ENCODE results near the gene COL18A1.

- TF ChIP-seq EZH2 (IDR thresholded peaks at IDR 0.05; ENCODE audit: borderline replicate concordance, low read depth, low read length, severe bottlenecking) (no peak), CTCF (IDR thresholded peaks at IDR 0.05; ENCODE audit: borderline replicate concordance, extremely low read depth, low read length, poor library complexity, severe bottlenecking) (no peak)
Observed at GRCh38 chr21:45513003-45513717, 108.2 kb downstream of the COL18A1 start.
